MCF 10A (cell line): Measurements from ENCODE around the gene DGCR8. TPM values are rescaled to one million over a fixed set of nuclear protein-coding genes. Genes with fewer than 3 reads are reported as not detected.

Experiments used
- BruUV-seq: library from RNA; stranded (reverse); fragments of 400-500 nt; replicated peaks from 2 replicates; lab custom pipeline; 2021; lab: Mats Ljungman, UMichigan
- CTCF ChIA-PET: fragments of 300-600 bp; sonication (Branson Sonifier 250); formaldehyde crosslinking; extraction: SDS; loops from one replicate; lab custom pipeline; 2021; ENCODE audit warnings: antibody characterized with exemption, inconsistent platforms; lab: Yijun Ruan, JAX
- POLR2A ChIA-PET: fragments of 300-600, 350-650 bp; sonication (Branson Sonifier 250); formaldehyde crosslinking; extraction: SDS; loops from one replicate; lab custom pipeline; 2020; ENCODE audit warnings: antibody characterized with exemption, inconsistent platforms; lab: Yijun Ruan, JAX
- DNase-seq: peaks from one replicate; pipeline ENCODE4 v3.0.0-alpha.2; 2018; ENCODE audit not compliant: unreplicated experiment
- H3K27ac Mint-ChIP-seq: one replicate; pipeline ENCODE4 v1.8.0; 2022; ENCODE audit warnings: mild to moderate bottlenecking, low read depth, mixed read lengths; ENCODE audit not compliant: unreplicated experiment
- H3K27me3 Mint-ChIP-seq: one replicate; pipeline ENCODE4 v1.8.0; 2022; ENCODE audit warnings: mixed read lengths; ENCODE audit not compliant: insufficient read depth, unreplicated experiment
- H3K36me3 Mint-ChIP-seq: one replicate; pipeline ENCODE4 v1.8.0; 2022; ENCODE audit warnings: mild to moderate bottlenecking, moderate library complexity, mixed read lengths; ENCODE audit not compliant: insufficient read depth, unreplicated experiment
- H3K4me1 Mint-ChIP-seq: one replicate; pipeline ENCODE4 v1.8.0; 2022; ENCODE audit warnings: mixed read lengths; ENCODE audit not compliant: insufficient read depth, unreplicated experiment
- H3K4me3 Mint-ChIP-seq: one replicate; pipeline ENCODE4 v1.8.0; 2022; ENCODE audit warnings: mild to moderate bottlenecking, moderate library complexity, mixed read lengths; ENCODE audit not compliant: unreplicated experiment
- H3K9me3 Mint-ChIP-seq: one replicate; pipeline ENCODE4 v1.8.0; 2022; ENCODE audit warnings: mixed read lengths; ENCODE audit not compliant: unreplicated experiment
- intact Hi-C: fragments of 100-400 bp; cut with micrococcal nuclease; formaldehyde crosslinking; loops from 2 replicates; pipeline ENCODE4 v1.14.1; 2022
- total RNA-seq: library from RNA; stranded (reverse); gene quantifications from 2 replicates; pipeline ENCODE4 v1.2.3, GENCODE V29; 2022
- TF ChIP-seq, protein P1 (sequence below): fragments of 200-600 bp; IDR thresholded peaks from one replicate; pipeline ENCODE4 v1.8.0; 2022; ENCODE audit warnings: antibody characterized with exemption, mild to moderate bottlenecking; ENCODE audit not compliant: unreplicated experiment

The DGCR8 gene
- total RNA-seq, 1 experiment from 2014 or later: 40.8 TPM

DNA sequence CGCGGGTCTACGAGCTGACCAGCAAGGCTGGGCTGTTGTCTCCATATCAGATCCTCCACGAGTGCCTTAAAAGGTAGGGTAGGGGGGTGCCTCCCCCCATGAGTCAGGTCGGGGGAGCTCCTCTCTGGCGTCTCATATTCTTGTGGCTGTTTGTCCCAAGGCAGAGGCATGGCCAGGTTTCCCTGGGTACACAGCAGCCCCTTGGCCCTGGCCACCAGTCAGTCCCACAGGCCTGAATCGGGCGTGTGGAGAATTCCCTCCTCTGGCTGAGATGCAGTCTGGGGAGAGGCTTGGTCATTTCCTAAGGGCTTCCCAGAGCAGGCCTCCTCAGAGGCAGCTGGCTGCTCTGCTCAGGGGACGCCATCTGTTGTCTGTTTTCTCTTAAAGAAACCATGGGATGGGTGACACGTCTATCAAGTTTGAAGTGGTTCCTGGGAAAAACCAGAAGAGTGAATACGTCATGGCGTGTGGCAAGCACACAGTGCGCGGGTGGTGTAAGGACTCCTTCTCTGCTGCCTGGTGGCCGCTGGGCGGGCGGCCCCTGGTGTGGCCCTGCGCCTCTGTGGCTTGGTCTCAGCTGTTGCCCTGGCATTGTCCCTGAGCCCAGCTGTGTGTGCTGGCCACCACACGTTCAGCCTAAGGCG lies 26.3 kb downstream of the DGCR8 start:
- Mint-ChIP-seq H3K36me3 (peaks cover 83% of the 10 kb centered on the region), H3K27me3 (no peaks in the 10 kb centered on the region), H3K9me3 (no peaks in the 10 kb centered on the region), H3K27ac (no peak overlapping the region), H3K4me1 (no peaks in the 10 kb centered on the region), H3K4me3 (no peak overlapping the region)
- no TSS peak for BruUV-seq
- ChIA-PET POLR2A (no interaction called here), CTCF (interaction anchor here (0.6 kb wide), 2 partner anchors 317 to 1546 kb away, joined by 3 read pairs; no protein-coding TSS in a partner anchor)
- TF ChIP-seq, protein P1, sequence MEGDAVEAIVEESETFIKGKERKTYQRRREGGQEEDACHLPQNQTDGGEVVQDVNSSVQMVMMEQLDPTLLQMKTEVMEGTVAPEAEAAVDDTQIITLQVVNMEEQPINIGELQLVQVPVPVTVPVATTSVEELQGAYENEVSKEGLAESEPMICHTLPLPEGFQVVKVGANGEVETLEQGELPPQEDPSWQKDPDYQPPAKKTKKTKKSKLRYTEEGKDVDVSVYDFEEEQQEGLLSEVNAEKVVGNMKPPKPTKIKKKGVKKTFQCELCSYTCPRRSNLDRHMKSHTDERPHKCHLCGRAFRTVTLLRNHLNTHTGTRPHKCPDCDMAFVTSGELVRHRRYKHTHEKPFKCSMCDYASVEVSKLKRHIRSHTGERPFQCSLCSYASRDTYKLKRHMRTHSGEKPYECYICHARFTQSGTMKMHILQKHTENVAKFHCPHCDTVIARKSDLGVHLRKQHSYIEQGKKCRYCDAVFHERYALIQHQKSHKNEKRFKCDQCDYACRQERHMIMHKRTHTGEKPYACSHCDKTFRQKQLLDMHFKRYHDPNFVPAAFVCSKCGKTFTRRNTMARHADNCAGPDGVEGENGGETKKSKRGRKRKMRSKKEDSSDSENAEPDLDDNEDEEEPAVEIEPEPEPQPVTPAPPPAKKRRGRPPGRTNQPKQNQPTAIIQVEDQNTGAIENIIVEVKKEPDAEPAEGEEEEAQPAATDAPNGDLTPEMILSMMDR: no peak
- intact Hi-C loops: no loop called here
- no peak for DNase-seq

DNA sequence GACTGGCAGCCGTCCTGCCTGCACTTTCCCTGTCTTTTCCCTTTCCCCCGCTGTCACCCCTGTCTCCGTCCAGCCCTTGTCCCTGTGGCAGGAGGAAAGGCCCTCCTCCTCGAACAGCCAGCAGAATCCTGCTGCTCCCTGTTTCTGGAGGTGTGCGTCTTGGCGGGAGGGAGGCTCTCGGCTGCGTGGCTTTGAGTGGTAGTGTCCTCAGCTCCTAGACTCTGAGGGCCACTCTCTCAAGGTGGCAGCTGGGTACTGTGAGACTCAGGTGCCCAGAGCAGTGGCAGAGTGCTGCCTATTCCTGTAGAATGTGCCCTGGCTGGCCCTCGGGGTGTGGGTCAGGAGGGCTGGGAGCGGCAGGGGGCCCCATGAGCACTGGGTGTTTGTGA lies 26.8 kb downstream of the DGCR8 start:
- H3K36me3 Mint-ChIP-seq: peaks cover 82% of the 10 kb centered on the region
- BruUV-seq: no TSS peak
- H3K27ac Mint-ChIP-seq: no peak overlapping the region
- H3K4me1 Mint-ChIP-seq: no peaks in the 10 kb centered on the region
- CTCF ChIA-PET: interaction anchor here (0.6 to 0.9 kb wide), 2 partner anchors 19 to 1545 kb away, joined by 3 to 4 read pairs; no protein-coding TSS in a partner anchor
- H3K4me3 Mint-ChIP-seq: no peak overlapping the region
- H3K9me3 Mint-ChIP-seq: no peaks in the 10 kb centered on the region
- POLR2A ChIA-PET: no interaction called here
- H3K27me3 Mint-ChIP-seq: no peaks in the 10 kb centered on the region
- intact Hi-C loops: no loop called here
- TF ChIP-seq, protein P1: no peak
- DNase-seq: no peak

DNA sequence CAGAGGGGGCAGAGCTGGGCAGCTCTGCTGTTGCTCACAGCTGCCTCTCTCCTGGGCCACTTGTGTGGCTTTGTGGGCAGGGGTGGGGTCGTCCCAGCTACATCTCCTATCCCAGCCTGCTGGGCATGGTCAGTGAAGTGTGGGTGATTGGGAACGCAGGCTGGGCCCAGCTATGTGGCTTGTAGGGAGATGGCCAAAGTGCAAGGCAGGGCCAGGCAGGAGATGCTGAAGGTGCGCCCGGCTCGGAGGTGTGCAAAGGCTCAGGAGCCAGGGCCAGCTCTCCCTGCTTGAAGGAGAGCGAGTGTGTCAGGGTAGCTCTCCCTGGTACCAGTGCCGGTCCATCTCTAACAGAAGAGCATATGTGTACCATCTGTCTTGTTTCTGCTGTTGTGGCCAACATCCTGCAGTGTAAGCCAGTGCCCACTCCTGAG lies 27.4 kb downstream of the DGCR8 start:
- Mint-ChIP-seq H3K9me3 (no peaks in the 10 kb centered on the region), H3K4me3 (no peak overlapping the region), H3K4me1 (no peaks in the 10 kb centered on the region), H3K27me3 (no peaks in the 10 kb centered on the region), H3K27ac (no peak overlapping the region), H3K36me3 (peaks cover 86% of the 10 kb centered on the region)
- POLR2A ChIA-PET: no interaction called here
- CTCF ChIA-PET: interaction anchor here (0.5 to 1.3 kb wide), 3 partner anchors 10 to 20 kb away, joined by 3 to 5 read pairs (median 4); partner anchors contain the start of gene TRMT2A
- BruUV-seq: no TSS peak
- intact Hi-C loops: no loop called here
- DNase-seq: no peak
- TF ChIP-seq, protein P1: no peak

DNA sequence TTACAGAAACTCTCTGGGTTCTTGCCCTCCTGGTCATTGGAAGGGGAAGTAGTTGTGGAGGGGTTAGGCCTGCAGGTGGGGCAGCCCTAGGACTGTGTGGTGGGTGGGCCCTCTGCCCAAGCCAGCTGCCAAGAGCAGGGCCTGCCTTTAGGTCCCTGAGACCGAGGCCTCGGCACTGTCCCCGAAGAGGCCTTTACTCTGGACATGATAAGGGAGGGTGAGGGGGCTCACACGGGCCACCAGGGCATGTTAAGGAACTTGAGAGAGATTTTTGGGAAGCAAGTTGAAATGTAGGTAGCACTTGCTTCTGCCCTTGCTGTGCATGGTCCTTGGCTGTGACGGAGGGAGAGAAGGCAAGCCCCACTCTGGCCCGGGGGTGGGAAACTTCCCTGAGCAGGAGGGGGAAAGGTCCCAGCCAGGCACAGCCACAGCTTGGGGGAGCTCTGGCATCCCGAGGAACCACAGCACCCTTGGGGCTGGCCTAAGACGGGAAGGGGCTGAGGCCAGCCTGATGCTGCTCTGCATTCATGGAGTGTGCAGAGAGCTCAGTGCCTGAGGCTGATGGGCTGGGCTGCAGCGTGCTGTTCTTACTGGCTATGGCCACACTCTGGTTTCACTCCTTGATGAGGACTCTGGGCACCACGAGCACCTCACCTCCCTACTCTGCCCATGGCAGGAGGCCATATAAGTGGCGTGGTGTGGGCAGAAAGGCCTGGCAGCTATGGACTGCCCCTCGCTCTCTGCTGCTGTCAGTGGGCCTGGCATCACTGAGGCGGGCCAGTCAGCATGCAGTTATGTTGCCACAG lies 28.1 kb downstream of the DGCR8 start:
- no peak overlapping the region for H3K27ac Mint-ChIP-seq
- no peak for DNase-seq
- BruUV-seq: no TSS peak
- no peaks in the 10 kb centered on the region for H3K4me1 Mint-ChIP-seq
- intact Hi-C loops: no loop called here
- TF ChIP-seq, protein P1: no peak
- H3K27me3 Mint-ChIP-seq: no peaks in the 10 kb centered on the region
- H3K36me3 Mint-ChIP-seq: peaks cover 80% of the 10 kb centered on the region
- CTCF ChIA-PET: interaction anchor here (0.5 to 1.3 kb wide), 5 partner anchors 9 to 161 kb away, joined by 3 to 5 read pairs (median 4); partner anchors contain the start of gene TRMT2A
- H3K9me3 Mint-ChIP-seq: no peaks in the 10 kb centered on the region
- POLR2A ChIA-PET: interaction anchor here (0.5 to 1.4 kb wide), 2 partner anchors 9 to 12 kb away, joined by 3 to 5 read pairs; partner anchors contain the start of gene TRMT2A
- H3K4me3 Mint-ChIP-seq: no peak overlapping the region
